ENCODE results near the gene PIANP. TPM values are rescaled to one million over a fixed set of nuclear protein-coding genes. Genes with fewer than 3 reads are reported as not detected.
"Not testable (repeated sequence)": the region's sequence is repeated elsewhere in the genome, so short reads cannot be mapped to it uniquely, and the experiment has no call there.

Gene PIANP
- total RNA-seq, 1 experiment from 2014 or later: not detected

GRCh38 chr12:6742834-6743233, 42.2 kb upstream of the PIANP start:
- no peak overlapping the region for H3K9ac ChIP-seq (ENCODE audit: low read length)
- no peak for TF ChIP-seq ZNF274 (IDR thresholded peaks at IDR 0.05; ENCODE audit: low read depth, low read length)
- TF ChIP-seq EZH2phosphoT487 (IDR thresholded peaks at IDR 0.05; ENCODE audit: borderline replicate concordance): no peak
- no peak for TF ChIP-seq ELF1 (IDR thresholded peaks at IDR 0.05; ENCODE audit: borderline replicate concordance, low read depth)
- TF ChIP-seq CBX3 (IDR thresholded peaks at IDR 0.05; ENCODE audit: low read depth): no peak
- no peak for TF ChIP-seq JUND (IDR thresholded peaks at IDR 0.05)
- TF ChIP-seq ATF3 (IDR thresholded peaks at IDR 0.05): no peak
- TF ChIP-seq EZH2 (IDR thresholded peaks at IDR 0.05): no peak
- no peak for TF ChIP-seq ZBTB33 (IDR thresholded peaks at IDR 0.05; ENCODE audit: extremely low read depth, insufficient replicate concordance, low read length)
- no peak for TF ChIP-seq TCF7L2 (IDR thresholded peaks at IDR 0.05; ENCODE audit: borderline replicate concordance, extremely low read depth, insufficient read depth, insufficient read length)
- TF ChIP-seq POLR2AphosphoS5 (IDR thresholded peaks at IDR 0.05; ENCODE audit: low read depth, low read length): no peak
- no peak for TF ChIP-seq YY1 (IDR thresholded peaks at IDR 0.05; ENCODE audit: extremely low read depth, insufficient replicate concordance, low read depth, low read length)
- no peak for TF ChIP-seq POLR2A (IDR thresholded peaks at IDR 0.05; ENCODE audit: borderline replicate concordance, extremely low read depth, insufficient read depth, insufficient read length)
- no peak for TF ChIP-seq CTCF (IDR thresholded peaks at IDR 0.05 in 2 of 3, conservative IDR thresholded peaks at IDR 0.05 in 1 of 3; ENCODE audit: borderline replicate concordance in 1 of 3, insufficient read depth in 1 of 3, low read depth in 2 of 3, low read length in 2 of 3)
- TF ChIP-seq FOSL1 (IDR thresholded peaks at IDR 0.05; ENCODE audit: low read depth): no peak
- TF ChIP-seq, protein P1, sequence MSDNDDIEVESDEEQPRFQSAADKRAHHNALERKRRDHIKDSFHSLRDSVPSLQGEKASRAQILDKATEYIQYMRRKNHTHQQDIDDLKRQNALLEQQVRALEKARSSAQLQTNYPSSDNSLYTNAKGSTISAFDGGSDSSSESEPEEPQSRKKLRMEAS (IDR thresholded peaks at IDR 0.05): no peak
- TF ChIP-seq SRF (IDR thresholded peaks at IDR 0.05; ENCODE audit: low read depth): no peak
- ChIA-PET RAD21 (ENCODE audit: low non-redundant PET in 1 of 2, low total read pairs in 2 of 2, uncharacterized antibody in 2 of 2, unreplicated experiment in 2 of 2) (no interaction called here), CTCF (no interaction called here), POLR2A (no interaction called here)
- no peak overlapping the region for H3K27ac ChIP-seq (ENCODE audit: low read depth, low read length)
- peaks cover 12 to 17% of the 10 kb centered on the region in 2 experiments; a peak in 3 of 4 replicates for H3K36me3 ChIP-seq (ENCODE audit: control insufficient read depth in 1 of 2, insufficient read depth in 2 of 2, low read length in 2 of 2)
- H3K4me3 ChIP-seq (replicated peaks in 1 of 2; ENCODE audit: low read depth in 1 of 2, low read length in 2 of 2): no peak overlapping the region
- no peak for DNase-seq (ENCODE audit: low read depth, low spot score)
- peak overlapping the region; percentile 1; the same call in 1 of the 2 replicates for H3K4me2 ChIP-seq (ENCODE audit: low read length)
- ATAC-seq: no peak
- H3K79me2 ChIP-seq (ENCODE audit: insufficient read depth, low read length): no peaks in the 10 kb centered on the region
- H2AFZ ChIP-seq (ENCODE audit: low read depth, low read length, poor library complexity, severe bottlenecking): no peak overlapping the region
- no peaks in the 10 kb centered on the region for H3K9me2 ChIP-seq (ENCODE audit: insufficient read depth)
- no peaks in the 10 kb centered on the region for H3K27me3 ChIP-seq (ENCODE audit: insufficient read depth, low read length)
- BruUV-seq (replicated peaks): no TSS peak
- H3K9me3 ChIP-seq (ENCODE audit: control insufficient read depth in 1 of 2, insufficient read depth in 1 of 2, low read depth in 1 of 2, low read length in 2 of 2): no peaks in the 10 kb centered on the region
- intact Hi-C loops (cut with micrococcal nuclease): no loop called here
- H3K4me1 ChIP-seq (ENCODE audit: control insufficient read depth in 1 of 2, insufficient read depth in 2 of 2, low read length in 2 of 2): peaks cover 0 to 12% of the 10 kb centered on the region in 2 experiments; a peak in 2 of 4 replicates
- H4K20me1 ChIP-seq (ENCODE audit: insufficient read depth): no peaks in the 10 kb centered on the region

GRCh38 chr12:6742080-6742479, 41.5 kb upstream of the PIANP start:
- H3K9me2 ChIP-seq (ENCODE audit: insufficient read depth); ATAC-seq; RAD21 ChIA-PET (ENCODE audit: low non-redundant PET in 1 of 2, low total read pairs in 2 of 2, uncharacterized antibody in 2 of 2, unreplicated experiment in 2 of 2); H3K9me3 ChIP-seq (ENCODE audit: control insufficient read depth in 1 of 2, insufficient read depth in 1 of 2, low read depth in 1 of 2, low read length in 2 of 2); H4K20me1 ChIP-seq (ENCODE audit: insufficient read depth); H3K4me2 ChIP-seq (ENCODE audit: low read length); CTCF ChIA-PET; H3K36me3 ChIP-seq (ENCODE audit: control insufficient read depth in 1 of 2, insufficient read depth in 2 of 2, low read length in 2 of 2); H3K9ac ChIP-seq (ENCODE audit: low read length); BruUV-seq (replicated peaks); H3K27me3 ChIP-seq (ENCODE audit: insufficient read depth, low read length); H3K27ac ChIP-seq (ENCODE audit: low read depth, low read length); intact Hi-C loops (cut with micrococcal nuclease); POLR2A ChIA-PET; DNase-seq (ENCODE audit: low read depth, low spot score); H3K4me3 ChIP-seq (replicated peaks in 1 of 2; ENCODE audit: low read depth in 1 of 2, low read length in 2 of 2); H2AFZ ChIP-seq (ENCODE audit: low read depth, low read length, poor library complexity, severe bottlenecking); H3K79me2 ChIP-seq (ENCODE audit: insufficient read depth, low read length): not testable (repeated sequence)
- peaks cover 0 to 12% of the 10 kb centered on the region in 2 experiments; a peak in 2 of 4 replicates for H3K4me1 ChIP-seq (ENCODE audit: control insufficient read depth in 1 of 2, insufficient read depth in 2 of 2, low read length in 2 of 2)
